SW 1271 (cell line): Measurements from ENCODE around the gene VCY1B.
"Not testable (repeated sequence)": the region's sequence is repeated elsewhere in the genome, so short reads cannot be mapped to it uniquely, and the experiment has no call there.

Experiments
- DNase-seq, 2 experiments: peaks; one replicate each; lab custom pipeline; 2025; lab: John Stamatoyannopoulos, UW

The VCY1B gene

GRCh38 chrY:14055927-14056326 lies at the start of gene VCY1B:
VCY1B (plus strand) TSS chrY:14056227; CDS start chrY:14056290, 63 bp downstream.
- DNase-seq: not testable (repeated sequence)

- DNase-seq: not testable (repeated sequence)
Measured at GRCh38 chrY:14011916-14012315, 44.1 kb upstream of the VCY1B start.

DNA sequence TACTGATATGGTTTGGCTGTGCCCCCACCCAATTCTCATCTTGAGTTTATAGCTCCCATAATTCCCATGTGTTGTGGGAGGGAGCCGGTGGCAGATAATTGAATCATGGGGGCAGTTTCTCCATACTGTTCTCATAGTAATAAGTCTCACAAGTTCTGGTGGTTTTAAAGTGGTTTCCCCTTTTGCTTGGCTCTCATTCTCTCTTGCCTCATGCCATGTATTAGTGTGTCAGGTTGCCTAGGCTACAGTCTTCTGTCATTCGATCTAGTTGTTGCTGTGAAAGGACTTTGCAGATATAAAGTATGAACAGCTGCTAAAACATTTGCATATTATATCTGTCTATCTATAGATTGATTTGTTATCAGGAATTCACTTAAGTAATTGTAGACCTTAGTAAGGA lies 25.6 kb upstream of the VCY1B start:
- DNase-seq: not testable (repeated sequence)

GRCh38 chrY:14085877-14086276 lies 29.9 kb downstream of the VCY1B start:
- no peak for DNase-seq
